ENCODE results near the gene PODXL2.
"Not testable (repeated sequence)": the region's sequence is repeated elsewhere in the genome, so short reads cannot be mapped to it uniquely, and the experiment has no call there.

PODXL2 gene

DNA sequence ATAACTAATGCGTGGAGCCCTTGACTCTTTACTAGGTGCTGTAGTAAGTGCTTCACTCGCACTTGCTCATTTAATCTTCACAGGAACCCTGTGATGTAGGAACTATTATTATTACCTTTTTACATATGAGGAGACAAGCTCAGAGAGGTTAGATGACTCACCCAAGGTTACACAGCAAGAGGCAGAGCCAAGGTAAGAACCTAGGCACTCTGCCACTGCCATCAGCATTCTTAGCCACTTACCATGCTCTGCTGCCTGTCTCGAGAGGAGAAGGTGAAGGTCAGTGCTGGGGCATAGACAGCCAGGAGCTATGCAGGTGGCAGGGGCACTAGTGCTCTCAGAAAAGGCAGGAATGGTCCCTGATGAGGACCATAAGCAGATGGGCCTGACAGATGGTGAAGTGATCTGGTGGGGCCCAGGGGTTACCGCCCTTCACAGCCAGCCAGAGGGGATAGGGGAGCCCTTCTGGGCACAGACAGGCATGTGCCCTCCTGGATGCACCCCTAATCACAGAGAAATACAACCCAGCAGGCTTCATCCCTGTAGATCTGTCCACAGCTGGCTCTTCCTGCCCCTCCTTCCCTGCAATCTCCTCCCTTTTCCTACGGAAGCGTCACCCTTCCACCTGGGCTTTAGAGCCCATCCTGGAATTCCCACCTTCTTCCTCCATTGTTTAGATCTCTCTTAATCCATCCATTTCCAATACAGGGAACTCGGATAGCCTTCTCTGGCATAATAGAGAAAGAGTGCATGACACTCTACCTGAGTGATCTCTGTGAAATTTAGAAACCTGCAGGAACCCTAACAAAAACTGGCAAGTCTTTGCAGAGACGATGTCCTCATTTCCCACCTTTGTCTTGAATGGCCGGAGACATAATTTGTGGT is 70.7 kb downstream of the PODXL2 start:
- H3K9ac ChIP-seq (ENCODE audit: low read length), result no peak overlapping the region
- H3K27ac ChIP-seq (ENCODE audit: low read length), result peak overlapping the region; percentile 16; the same call in 1 of the 2 replicates
- peaks cover 23% of the 10 kb centered on the region for H3K79me2 ChIP-seq (ENCODE audit: low read length)
- H3K4me3 ChIP-seq (ENCODE audit: low read length), result no peak overlapping the region
- H3K27me3 ChIP-seq (ENCODE audit: low read depth, low read length), result no peaks in the 10 kb centered on the region
- H3K36me3 ChIP-seq (replicated peaks; ENCODE audit: low read depth, low read length), result peaks cover 50% of the 10 kb centered on the region
- H4K20me1 ChIP-seq (ENCODE audit: insufficient read depth, low read length), result no peaks in the 10 kb centered on the region
- no peak overlapping the region for H3K4me2 ChIP-seq (ENCODE audit: low read length)
- no peak for TF ChIP-seq EZH2phosphoT487 (IDR thresholded peaks at IDR 0.05; ENCODE audit: low read depth)
- TF ChIP-seq, protein P1, sequence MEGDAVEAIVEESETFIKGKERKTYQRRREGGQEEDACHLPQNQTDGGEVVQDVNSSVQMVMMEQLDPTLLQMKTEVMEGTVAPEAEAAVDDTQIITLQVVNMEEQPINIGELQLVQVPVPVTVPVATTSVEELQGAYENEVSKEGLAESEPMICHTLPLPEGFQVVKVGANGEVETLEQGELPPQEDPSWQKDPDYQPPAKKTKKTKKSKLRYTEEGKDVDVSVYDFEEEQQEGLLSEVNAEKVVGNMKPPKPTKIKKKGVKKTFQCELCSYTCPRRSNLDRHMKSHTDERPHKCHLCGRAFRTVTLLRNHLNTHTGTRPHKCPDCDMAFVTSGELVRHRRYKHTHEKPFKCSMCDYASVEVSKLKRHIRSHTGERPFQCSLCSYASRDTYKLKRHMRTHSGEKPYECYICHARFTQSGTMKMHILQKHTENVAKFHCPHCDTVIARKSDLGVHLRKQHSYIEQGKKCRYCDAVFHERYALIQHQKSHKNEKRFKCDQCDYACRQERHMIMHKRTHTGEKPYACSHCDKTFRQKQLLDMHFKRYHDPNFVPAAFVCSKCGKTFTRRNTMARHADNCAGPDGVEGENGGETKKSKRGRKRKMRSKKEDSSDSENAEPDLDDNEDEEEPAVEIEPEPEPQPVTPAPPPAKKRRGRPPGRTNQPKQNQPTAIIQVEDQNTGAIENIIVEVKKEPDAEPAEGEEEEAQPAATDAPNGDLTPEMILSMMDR (IDR thresholded peaks at IDR 0.05; ENCODE audit: low read depth, low read length), result no peak
- peaks cover 25% of the 10 kb centered on the region for H3K4me1 ChIP-seq (ENCODE audit: low read length)
- no peaks in the 10 kb centered on the region for H3K9me3 ChIP-seq (ENCODE audit: insufficient read depth, low read length)
- no peak overlapping the region for H2AFZ ChIP-seq (ENCODE audit: low read depth, low read length)

DNA sequence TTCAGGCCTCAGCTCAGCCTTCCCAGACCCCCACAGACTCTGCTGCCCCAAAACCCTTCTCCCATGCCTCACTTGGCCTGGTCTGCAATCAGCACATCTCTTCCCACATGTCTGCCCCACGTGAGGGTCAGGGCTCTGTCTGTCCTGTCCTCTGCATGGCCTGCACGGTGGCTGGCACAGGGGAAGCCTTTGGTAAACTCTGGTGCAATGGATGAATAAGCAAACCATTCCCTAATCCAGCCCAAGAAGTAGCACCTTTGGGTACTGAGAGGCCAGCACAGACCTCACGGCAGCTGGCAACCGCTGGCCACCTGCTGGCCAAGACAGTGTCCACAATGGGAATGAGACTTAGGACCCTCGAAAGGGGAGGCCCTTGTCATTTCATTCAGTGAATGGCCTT is 71.4 kb downstream of the PODXL2 start:
- Histone ChIP-seq H3K27ac (ENCODE audit: low read length) (no peak overlapping the region), H3K36me3 (replicated peaks; ENCODE audit: low read depth, low read length) (peaks cover 46% of the 10 kb centered on the region), H3K4me1 (ENCODE audit: low read length) (peaks cover 25% of the 10 kb centered on the region), H3K4me3 (ENCODE audit: low read length) (no peak overlapping the region), H3K27me3 (ENCODE audit: low read depth, low read length) (no peaks in the 10 kb centered on the region), H3K9me3 (ENCODE audit: insufficient read depth, low read length) (no peaks in the 10 kb centered on the region), H3K79me2 (ENCODE audit: low read length) (peaks cover 23% of the 10 kb centered on the region), H4K20me1 (ENCODE audit: insufficient read depth, low read length) (no peaks in the 10 kb centered on the region), H3K9ac (ENCODE audit: low read length) (no peak overlapping the region), H3K4me2 (ENCODE audit: low read length) (no peak overlapping the region), H2AFZ (ENCODE audit: low read depth, low read length) (no peak overlapping the region)
- no peak for TF ChIP-seq EZH2phosphoT487 (IDR thresholded peaks at IDR 0.05; ENCODE audit: low read depth)
- TF ChIP-seq, protein P1 (IDR thresholded peaks at IDR 0.05; ENCODE audit: low read depth, low read length), result no peak

DNA sequence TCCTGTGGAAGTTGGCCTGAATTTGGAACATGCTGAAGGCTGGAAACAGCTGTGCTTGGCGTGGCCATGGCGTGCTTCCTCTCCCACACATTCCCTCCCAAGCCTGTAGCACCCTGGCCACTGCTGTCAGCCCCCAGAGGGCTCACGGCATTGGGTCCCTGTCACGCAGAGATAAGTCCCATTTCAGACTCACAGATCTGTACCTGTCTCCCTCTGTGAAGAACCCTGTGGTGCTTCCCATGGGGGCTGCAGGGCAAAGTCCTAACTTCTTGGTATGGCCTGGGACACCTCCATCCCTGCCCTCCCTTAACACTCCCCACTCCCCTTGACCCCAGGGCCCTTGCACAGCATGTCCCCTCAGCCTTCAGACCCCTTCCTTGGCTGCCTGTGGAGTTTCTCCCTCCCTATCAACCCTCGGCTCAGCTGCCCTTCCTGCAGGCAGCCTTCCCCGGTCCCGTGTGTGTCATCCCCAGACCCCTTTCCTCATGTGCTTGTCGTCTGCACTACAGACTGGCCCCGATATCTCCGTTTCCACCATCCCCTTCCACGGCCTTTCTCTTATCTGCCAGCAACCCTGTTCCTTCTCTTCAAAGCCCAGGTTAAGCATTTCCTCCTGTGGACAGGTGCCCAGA is 72.4 kb downstream of the PODXL2 start:
- H3K4me3 ChIP-seq (ENCODE audit: low read length), result no peak overlapping the region
- H4K20me1 ChIP-seq (ENCODE audit: insufficient read depth, low read length), result no peaks in the 10 kb centered on the region
- no peak overlapping the region for H3K9ac ChIP-seq (ENCODE audit: low read length)
- no peak overlapping the region for H2AFZ ChIP-seq (ENCODE audit: low read depth, low read length)
- peaks cover 54% of the 10 kb centered on the region for H3K36me3 ChIP-seq (replicated peaks; ENCODE audit: low read depth, low read length)
- H3K27ac ChIP-seq (ENCODE audit: low read length), result no peak overlapping the region
- H3K4me2 ChIP-seq (ENCODE audit: low read length), result no peak overlapping the region
- no peaks in the 10 kb centered on the region for H3K27me3 ChIP-seq (ENCODE audit: low read depth, low read length)
- H3K4me1 ChIP-seq (ENCODE audit: low read length), result peaks cover 24% of the 10 kb centered on the region
- no peaks in the 10 kb centered on the region for H3K9me3 ChIP-seq (ENCODE audit: insufficient read depth, low read length)
- H3K79me2 ChIP-seq (ENCODE audit: low read length), result peaks cover 25% of the 10 kb centered on the region
- TF ChIP-seq, protein P1 (IDR thresholded peaks at IDR 0.05; ENCODE audit: low read depth, low read length), result no peak
- no peak for TF ChIP-seq EZH2phosphoT487 (IDR thresholded peaks at IDR 0.05; ENCODE audit: low read depth)

DNA sequence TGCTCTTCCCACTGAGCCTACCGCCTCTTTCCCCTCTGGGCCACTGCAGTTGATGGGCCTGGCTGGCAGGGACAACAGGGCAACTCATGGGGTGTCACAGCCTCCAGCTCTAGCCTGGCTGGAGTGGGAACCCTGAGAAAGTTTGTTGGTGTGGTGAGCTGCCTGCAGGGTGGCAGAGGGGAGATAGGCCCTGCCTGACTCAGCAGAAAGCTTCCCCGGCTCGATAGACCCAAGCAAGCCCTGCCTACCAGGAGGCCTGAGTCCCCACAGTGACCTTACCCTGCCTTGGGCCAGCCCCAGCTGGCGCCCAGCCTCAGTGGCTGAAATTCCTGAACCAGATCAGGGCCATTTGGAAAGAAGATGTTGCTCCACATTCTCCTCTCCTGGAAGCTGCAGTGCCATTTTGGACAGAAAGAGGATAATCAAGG is 73.2 kb downstream of the PODXL2 start:
- H3K9ac ChIP-seq (ENCODE audit: low read length), result no peak overlapping the region
- peaks cover 25% of the 10 kb centered on the region for H3K79me2 ChIP-seq (ENCODE audit: low read length)
- peaks cover 55% of the 10 kb centered on the region for H3K36me3 ChIP-seq (replicated peaks; ENCODE audit: low read depth, low read length)
- no peak for TF ChIP-seq EZH2phosphoT487 (IDR thresholded peaks at IDR 0.05; ENCODE audit: low read depth)
- TF ChIP-seq, protein P1 (IDR thresholded peaks at IDR 0.05; ENCODE audit: low read depth, low read length), result no peak
- no peak overlapping the region for H2AFZ ChIP-seq (ENCODE audit: low read depth, low read length)
- H3K4me1 ChIP-seq (ENCODE audit: low read length), result peaks cover 16% of the 10 kb centered on the region
- H4K20me1 ChIP-seq (ENCODE audit: insufficient read depth, low read length), result no peaks in the 10 kb centered on the region
- no peaks in the 10 kb centered on the region for H3K9me3 ChIP-seq (ENCODE audit: insufficient read depth, low read length)
- no peaks in the 10 kb centered on the region for H3K27me3 ChIP-seq (ENCODE audit: low read depth, low read length)
- no peak overlapping the region for H3K4me3 ChIP-seq (ENCODE audit: low read length)
- no peak overlapping the region for H3K4me2 ChIP-seq (ENCODE audit: low read length)
- H3K27ac ChIP-seq (ENCODE audit: low read length), result no peak overlapping the region

DNA sequence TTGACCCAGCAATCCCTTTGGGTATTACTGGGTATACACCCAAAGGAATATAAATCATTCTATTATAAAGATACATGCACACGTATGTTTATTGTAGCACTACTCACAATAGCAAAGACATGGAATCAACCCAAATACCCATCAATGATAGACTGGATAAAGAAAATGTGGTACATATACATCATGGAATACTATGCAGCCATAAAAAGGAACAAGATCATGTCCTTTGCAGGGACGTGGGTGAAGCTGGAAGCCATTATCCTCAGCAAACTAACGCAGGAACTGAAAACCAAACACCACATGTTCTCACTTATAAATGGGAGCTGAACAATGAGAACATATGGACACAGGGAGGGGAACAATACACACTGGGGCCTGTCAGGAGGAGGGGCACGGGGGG is 75.9 kb downstream of the PODXL2 start:
- not testable (repeated sequence) for H3K4me2 ChIP-seq (ENCODE audit: low read length); H4K20me1 ChIP-seq (ENCODE audit: insufficient read depth, low read length); H3K4me3 ChIP-seq (ENCODE audit: low read length); H3K4me1 ChIP-seq (ENCODE audit: low read length); H3K9ac ChIP-seq (ENCODE audit: low read length); H3K27me3 ChIP-seq (ENCODE audit: low read depth, low read length); H2AFZ ChIP-seq (ENCODE audit: low read depth, low read length); H3K27ac ChIP-seq (ENCODE audit: low read length); H3K9me3 ChIP-seq (ENCODE audit: insufficient read depth, low read length)
- Histone ChIP-seq H3K79me2 (ENCODE audit: low read length) (peaks cover 15% of the 10 kb centered on the region), H3K36me3 (replicated peaks; ENCODE audit: low read depth, low read length) (peaks cover 59% of the 10 kb centered on the region)

Data from OCI-LY3 (cell line).